GM18868 (cell line): ENCODE data around the gene CACNA2D3.

Experiments
- ATAC-seq: cut with Tn5 transposase; IDR thresholded peaks from one replicate; pipeline ENCODE4 v1.9.1; 2021; ENCODE audit warnings: mild to moderate bottlenecking, moderate library complexity; ENCODE audit not compliant: unreplicated experiment

The CACNA2D3 gene

DNA sequence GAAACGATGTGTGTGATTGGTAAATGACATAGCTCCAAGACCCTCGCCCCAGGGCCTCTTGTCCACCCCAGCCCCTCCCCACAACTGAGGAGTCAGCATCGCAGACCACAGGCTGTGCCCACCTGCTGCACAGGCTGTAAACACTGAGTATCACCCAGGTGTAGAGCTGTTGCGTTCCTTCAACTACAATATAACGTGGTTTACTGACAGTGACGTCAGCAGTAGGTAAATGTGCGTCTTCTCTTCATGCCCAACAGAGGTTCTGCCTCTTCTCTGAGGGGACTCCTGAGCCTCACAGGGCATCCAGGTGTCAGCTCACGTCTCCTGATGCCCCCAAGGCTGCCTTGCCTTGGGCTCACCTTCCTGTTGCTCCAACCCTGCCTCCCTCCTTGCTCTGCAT, 395.1 kb downstream of the CACNA2D3 start:
- no peak for ATAC-seq

DNA sequence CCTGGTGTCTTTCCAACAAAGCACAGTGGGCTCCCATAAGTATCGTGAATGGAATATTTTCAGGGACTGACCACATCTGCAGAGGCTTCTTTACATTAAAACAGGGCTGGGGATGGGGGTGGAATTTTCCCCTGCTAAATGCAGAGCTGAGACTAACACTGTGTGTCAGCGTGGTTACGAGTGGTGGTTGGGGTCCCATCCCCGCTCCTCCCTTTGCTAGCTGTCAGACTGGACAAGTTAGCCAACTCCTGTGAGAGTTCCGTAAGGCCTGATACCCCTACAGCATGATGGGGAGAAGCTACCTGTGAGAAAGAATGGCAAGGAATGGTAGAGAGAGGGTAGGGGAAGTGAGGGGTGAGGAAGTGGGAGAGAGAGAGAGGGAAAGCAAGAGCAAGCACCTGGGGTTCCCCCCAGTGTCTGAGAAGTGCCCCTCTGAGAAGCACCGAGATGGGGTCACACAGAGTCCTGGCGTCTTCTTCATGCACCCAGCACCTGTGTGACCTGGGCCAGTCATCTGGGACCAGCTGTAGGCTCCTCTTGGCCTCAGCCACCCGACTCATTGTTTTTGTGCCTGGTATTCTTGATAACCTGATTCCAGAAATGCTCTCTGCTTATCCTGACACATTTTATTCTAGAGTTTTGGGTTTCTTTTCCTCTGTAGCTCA, 395.8 kb downstream of the CACNA2D3 start:
- no peak for ATAC-seq

DNA sequence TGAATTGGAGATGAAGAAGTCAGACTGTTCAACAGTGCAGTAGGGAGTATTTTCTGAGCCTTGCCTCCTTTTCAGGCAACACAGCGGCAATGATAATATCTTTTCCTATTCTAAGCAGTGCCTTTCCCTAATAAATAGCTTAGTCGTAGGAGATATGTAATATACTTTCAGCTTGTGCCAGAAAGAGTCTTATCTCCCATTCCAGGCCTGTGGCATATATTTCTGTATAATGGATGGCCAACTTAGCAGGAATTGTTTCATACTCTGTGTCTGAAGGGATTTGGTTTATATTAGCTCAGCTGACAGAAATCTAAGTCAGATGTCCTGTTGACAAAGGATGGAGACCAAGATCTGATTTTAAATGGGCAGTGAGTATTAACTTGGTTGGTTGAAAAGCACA, 397.1 kb downstream of the CACNA2D3 start:
- ATAC-seq, result no peak

DNA sequence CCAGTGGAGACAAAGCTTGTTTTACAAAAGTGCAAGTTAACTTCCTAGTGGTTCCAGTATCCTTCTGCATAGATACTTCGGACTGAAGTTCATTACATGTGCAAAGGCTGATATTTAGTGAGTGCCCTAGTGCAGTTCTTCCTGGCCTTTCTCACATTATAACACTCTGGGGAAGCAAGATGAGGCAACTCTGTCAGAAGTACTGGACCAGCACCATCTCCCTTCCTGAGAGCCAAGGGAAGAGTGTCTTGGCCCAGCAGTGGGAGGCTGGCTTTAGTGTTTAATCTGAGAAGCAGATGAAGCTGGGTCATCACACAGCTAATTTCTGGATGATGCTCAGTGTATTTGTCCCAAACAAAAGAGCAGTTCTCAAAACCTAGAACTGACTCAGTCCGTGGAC, 397.7 kb downstream of the CACNA2D3 start:
- ATAC-seq, result no peak

DNA sequence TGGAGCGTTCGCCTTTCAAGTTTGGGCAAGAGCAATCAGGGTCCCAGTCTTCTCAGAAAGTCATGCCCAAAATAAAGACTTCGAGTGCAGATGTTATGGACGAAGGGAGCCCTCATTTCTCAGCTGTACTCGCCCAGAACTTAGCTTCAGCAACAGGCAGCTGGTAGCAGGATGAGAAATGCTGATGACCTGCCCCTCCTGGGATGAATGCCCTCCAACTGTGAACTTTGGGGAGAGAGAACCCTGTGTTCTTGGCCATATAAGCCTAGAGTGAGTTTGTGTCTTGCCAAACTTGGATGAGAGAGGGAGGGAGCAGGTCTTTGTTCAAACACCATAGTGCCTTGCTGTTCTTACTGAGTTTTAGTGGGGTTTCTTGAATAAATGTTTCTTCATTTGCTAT, 405.2 kb downstream of the CACNA2D3 start:
- ATAC-seq, result no peak

DNA sequence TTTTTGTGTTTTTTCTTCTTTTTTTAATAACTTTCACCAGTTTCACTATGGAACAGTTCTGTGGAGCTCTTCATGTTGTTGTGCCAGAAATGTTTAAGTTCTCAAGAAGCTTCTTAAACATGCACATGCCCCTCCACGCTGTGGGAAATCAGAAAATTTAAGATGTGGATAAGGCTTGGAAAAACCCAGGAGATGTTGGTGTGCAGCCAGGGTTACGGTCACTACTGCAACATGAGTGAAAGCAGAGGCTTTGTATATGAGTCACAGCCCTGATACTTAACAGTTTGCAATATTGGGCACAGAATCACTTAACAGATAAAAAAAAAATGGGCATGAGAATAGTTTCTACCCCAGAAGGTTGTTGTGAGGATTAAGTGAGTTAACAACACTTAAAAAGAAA, 405.6 kb downstream of the CACNA2D3 start:
- no peak for ATAC-seq

DNA sequence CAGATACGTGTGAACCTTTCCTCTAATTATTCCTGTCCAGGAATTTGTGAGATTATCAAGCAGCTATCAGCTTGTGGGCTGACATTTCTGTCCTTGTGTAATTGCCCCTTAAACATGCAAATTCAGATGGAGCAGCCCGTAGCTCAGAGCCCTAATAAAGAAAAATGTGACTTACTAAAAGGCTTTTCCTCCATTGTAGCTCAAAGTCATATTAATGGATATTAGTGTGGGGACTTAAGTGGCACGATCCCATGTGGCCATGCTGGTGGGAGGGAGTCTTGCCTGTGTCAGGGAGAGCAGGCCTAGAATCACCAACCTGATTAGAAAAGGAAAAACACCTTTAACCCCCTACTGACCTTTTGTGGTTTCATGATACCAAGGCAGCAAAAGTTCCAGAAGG, 406.3 kb downstream of the CACNA2D3 start:
- ATAC-seq, result no peak

DNA sequence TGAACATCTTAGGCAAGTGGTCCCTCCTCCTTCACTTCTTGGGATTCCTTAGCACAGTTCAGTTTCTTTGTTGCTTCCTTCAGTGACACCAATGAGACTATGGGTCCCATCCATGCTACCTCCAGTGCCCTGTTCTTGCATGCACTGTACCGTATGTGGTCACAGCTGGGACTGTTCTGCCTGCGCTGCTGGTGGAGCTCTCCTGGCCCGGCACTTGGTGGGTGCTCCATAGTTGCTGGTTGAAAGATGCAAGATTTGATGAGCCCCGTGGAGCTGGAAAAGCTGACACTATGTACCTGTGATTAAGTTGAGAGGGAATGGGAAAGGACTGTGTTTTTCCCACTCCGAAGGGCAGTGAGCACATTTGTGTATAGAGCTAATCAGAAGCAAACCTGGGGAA, 407.7 kb downstream of the CACNA2D3 start:
- no peak for ATAC-seq

DNA sequence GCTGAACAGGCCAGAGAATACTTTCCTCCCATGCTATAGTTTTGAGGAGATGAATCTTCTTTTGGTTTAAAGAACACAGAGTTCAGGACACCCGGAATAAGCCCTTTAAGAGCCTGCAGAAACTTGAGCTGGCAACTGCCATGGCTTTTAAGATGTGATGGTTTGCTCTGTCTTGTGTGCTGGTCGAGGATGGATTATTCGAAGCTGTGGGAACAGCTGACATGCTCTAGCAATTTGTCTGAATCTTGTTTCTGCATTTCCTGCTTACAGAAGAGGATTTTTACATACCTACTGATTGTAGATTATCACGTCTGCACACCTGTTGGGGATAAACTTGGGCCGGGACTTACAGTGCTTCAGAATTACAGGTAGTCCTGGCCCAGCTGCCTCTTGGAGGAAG, 408.6 kb downstream of the CACNA2D3 start:
- ATAC-seq, result no peak

DNA sequence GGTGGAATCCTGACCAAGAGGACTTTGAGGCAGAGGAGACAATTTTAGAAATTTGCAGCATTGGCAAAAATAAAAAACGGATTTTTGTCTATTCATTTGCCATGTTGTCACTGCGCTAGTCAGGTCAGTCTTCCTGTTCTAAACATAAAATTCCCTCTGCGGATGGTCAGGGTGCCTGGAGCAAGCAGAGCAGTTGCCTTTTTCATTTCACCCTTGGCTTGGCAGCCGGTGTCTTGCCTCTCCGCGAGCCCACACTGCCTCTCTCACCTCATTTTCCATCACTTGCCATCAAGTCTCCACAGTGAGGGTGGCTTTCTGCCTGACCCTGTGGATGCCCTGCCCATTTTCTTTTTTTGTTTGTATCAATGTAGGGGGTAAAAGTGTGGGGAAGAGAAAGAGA, 409.4 kb downstream of the CACNA2D3 start:
- no peak for ATAC-seq

DNA sequence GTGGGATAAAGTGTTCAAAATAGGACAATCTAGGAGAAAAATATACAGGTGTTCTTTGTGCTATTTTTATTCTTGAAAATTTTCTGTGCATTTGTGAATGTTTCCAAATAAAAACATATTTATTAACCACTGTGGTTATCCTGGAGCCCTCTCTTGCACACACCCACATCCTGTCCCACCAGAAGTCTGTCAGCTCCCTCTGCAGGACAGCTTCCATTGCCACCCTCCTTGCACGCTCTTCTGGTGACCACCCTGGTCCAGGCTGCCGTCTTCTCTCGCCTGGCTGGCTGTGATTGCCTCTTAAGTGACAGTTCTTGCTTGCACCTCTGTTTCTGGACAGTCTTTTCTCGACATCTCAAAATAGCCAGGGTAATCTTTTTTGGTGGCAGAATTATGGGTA, 411.5 kb downstream of the CACNA2D3 start:
- no peak for ATAC-seq

DNA sequence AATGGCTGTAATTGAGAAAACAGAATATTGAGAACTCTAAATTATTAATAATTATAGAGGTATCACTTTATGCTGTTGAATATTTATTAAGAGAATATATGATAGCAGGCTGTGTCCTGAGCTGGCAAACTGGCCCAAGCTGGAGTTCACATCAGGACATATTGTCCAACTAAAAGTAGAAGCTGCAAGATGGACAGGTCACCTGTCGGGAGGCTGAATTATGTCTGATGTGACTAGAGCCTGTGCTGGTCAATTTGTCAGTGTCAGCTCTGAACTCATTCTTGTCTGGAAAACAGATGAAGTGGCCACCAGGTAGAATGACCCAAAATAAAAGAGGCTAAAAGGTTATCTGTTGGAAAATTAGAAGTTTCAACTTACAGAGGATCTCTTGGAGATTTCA, 413.3 kb downstream of the CACNA2D3 start:
- no peak for ATAC-seq

DNA sequence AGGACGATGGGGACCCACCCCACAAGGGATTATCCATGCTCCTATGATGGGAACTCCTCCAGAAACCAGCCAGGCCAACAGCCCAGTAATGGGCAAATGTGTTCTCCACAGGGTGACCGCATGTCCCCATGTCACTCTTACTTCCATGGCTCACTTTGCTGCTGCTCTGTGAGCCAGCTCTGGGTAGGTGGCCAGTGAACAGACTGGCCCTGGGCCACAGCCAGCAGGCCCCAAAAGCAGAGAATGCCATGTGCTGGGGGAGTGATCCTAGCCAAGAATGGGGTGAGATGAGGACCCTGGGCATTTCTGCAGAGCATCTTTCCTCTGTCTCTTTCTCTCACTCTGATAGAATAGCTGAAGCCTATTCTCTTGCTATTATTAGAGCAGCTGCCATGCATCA, 414.1 kb downstream of the CACNA2D3 start:
- ATAC-seq, result no peak

DNA sequence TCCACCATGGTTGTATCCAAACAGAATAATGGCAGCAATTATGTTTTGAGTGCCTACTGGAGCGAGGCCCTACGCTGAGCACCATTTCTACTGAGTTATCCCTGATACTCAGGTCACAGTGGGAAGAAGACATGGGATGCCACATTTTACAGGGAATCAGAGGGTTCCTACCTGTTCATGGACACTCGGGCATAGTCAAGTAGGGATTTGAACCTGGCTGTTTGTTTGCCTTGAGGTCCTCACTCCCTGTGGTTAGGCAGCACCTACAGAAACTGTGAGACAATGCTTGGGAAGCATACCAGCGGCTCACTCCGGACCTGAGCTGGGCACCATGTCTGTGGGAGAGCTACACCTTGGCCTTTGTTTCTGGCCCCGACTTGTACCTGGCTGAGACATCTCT, 415.2 kb downstream of the CACNA2D3 start:
- no peak for ATAC-seq

DNA sequence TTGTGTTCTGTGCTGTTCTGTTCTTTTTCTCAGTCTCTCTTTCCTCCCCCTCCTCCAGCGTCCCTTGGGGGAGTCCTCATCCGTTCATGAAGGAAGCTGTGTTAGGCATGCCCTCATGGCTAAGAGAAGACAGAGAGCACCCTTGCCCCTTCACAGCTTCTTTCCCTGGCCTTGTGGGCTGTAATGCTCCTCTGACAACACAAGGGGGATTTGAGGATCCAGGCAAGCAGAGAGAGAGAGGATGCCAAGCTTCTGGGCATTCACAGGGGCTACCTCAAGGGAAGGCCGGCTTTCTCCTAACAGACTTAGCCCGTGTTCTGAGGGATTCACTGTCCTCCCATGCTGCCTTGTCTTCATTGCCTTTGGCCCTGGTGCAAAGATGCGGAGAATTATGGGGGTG, 416.0 kb downstream of the CACNA2D3 start:
- ATAC-seq, result no peak

DNA sequence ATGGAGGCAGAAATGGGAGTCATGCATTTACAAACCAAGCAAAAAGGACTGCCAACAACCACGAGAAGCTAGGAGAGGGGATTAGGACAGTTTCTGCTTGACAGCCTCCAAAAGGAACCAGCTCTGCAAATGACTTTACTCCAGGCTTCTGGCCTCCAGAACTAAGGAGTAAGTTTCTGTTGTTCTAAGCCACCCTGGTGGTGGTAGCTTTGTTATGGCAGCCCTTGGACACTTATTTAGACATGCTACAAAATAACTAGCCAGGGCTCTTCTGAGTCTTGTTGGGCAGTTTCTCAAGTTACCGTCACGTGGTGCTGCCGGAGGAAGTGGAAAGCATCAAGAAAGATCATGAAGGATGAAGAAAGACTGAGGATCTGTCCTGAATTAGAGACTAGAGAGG, 419.0 kb downstream of the CACNA2D3 start:
- no peak for ATAC-seq

DNA sequence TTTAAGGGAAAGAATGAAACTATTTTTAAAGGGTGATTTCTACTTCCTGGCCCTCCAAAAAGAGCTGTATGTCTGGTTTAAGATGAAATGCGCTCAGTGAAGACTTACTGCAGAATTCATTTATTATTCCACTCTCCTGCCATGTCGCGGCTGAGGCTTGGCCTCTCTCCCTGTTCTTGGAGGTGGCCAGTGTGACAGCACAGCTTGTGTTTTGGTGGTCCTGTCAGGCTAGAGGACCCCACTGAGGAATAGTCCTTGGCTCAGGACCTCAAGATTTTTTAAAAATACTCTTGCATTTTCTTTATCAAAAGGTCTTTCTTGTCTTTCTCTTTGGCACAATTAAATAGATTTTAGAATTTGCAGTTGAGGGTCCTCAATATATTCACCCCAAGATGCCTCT, 421.1 kb downstream of the CACNA2D3 start:
- no peak for ATAC-seq

DNA sequence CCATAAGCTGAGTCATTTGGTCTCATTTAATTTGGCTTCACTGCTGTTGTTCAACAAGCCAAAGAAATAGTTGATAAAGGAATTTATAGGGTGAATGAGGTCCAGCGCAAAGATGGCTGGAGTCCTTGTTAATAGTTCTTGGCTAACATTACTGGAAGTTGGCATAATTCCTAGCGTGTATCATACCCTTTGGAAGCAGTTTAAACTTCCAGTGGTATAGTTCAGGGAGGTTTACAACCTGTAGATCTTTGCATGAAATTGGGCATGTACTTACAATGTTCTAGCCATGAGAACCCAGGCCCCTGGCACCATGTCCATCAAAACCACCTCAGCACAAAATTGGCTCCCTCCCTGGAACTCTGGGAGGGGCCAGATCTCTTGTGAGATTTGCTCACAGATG, 424.7 kb downstream of the CACNA2D3 start:
- ATAC-seq, result no peak

DNA sequence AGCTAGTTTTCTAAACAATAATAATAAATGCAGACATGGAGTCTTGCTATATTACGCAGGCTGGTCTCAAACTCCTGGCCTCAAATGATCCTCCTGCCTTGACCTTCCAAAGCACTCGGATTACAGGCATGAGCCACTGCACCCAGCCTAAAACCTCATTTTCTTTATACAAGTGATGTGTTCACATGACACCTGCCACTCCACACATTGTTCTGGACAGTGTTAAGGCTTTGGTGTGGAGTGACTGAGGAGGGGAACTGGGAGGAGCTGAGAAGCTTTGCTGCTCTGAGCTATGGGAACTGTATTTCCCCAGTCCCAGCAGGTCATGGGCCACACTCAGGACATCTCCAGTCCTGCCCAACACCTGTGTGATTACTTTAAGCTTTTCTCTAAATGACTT, 425.5 kb downstream of the CACNA2D3 start:
- ATAC-seq, result no peak

DNA sequence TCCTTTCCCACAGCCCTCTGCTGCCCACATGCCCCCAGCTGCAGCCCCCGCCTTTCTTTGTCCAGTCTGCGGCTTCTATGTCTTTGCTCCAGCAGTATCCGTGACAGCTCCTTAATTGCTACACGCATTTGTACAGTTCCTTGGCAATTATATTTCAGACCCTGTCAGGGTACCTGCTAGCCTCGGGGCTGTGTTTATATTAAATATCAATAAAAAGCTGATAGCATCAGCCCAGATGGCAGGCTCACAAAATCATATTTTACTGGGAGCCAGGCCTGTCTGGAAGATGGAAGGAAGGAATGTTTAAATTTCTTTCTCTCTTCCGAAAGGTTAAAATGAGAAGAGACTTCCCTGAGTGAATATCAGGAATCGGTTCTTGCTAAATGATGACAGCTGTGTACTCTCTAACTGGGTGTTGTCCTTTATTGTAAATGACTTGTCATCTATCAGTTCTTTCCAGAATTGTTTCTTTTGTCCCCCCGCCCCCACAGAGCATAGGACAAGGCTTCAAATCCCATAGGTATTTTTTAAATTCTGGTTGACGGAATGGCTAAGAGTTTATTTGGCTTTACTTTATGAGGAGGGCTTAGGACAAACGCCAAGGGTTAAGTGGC, 427.4 kb downstream of the CACNA2D3 start:
- ATAC-seq, result no peak

DNA sequence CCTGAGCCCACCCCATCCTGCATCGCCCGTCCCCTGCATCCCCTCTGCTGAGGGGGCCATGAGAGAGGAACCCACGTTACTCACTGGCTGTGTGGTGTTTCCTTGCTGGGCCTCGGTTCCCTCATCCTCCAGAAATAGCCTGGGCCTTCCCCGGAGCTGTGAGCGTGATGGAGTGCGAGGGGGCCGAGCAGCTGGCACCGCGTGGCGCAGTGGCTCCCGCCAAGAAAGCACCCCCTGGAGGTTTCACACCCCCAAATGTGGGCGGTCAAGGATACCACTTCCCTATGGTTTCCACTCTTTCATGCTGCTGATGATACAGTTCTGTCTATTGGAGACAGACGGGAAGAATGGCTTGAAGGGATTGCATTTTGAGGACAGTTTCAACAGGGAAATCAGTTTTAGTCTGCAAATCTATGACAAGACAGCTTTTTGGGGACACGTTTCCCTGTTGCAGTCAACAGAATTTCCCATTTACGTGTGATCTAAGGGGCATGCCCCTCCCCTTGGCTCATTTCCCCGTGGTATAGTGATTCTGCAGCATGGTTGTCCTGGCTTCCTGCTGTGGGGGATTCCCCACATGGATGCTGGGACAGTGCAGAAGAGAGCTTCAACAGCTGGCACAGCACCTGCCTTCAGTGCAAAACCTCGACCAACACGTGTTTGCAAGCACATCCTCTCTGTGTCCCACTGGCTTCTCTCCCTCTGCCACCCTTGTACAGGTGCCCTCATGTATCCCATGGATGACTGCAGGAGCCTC, 428.0 kb downstream of the CACNA2D3 start:
- no peak for ATAC-seq

DNA sequence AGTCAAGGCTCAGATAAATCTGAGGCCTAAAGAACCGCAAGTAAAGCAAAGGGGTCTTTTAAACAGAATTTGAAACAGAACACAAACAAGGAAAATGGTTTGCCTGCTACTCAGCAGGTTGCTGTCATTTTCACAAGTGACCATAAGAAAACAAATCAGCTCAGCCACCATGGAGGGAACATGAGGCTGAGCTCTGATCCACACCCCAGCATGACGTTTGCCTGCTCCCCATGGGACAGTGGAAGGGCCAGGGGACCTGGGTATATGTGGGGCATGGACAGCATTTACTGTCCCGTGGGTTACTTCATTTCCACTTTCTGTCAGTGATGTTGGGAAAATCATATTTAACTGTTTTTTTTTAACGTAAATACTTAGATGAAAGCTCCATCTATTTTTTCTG, 434.3 kb downstream of the CACNA2D3 start:
- no peak for ATAC-seq
